ENCODE data around the gene ZNF597.

- TF ChIP-seq POLR2AphosphoS5 (IDR thresholded peaks at IDR 0.05; ENCODE audit: borderline replicate concordance, low read depth, low read length) = no peak
- no peak for TF ChIP-seq EZH2 (IDR thresholded peaks at IDR 0.05)
Observed at GRCh38 chr16:3408561-3409197, 34.6 kb downstream of the ZNF597 start.
